ENCODE measurements around the gene IDH3B.

GRCh38 chr20:2695206-2695983 is 31.4 kb upstream of the IDH3B start:
- no peak for TF ChIP-seq JUNB (CRISPR knock-in tag; IDR thresholded peaks at IDR 0.05; ENCODE audit: borderline replicate concordance)
- no peak for TF ChIP-seq PTBP1 (IDR thresholded peaks at IDR 0.05; ENCODE audit: low read depth, low read length, poor library complexity, severe bottlenecking)
- TF ChIP-seq CHCHD3 (CRISPR knock-in tag; IDR thresholded peaks at IDR 0.05), result no peak
- TF ChIP-seq, protein P1, sequence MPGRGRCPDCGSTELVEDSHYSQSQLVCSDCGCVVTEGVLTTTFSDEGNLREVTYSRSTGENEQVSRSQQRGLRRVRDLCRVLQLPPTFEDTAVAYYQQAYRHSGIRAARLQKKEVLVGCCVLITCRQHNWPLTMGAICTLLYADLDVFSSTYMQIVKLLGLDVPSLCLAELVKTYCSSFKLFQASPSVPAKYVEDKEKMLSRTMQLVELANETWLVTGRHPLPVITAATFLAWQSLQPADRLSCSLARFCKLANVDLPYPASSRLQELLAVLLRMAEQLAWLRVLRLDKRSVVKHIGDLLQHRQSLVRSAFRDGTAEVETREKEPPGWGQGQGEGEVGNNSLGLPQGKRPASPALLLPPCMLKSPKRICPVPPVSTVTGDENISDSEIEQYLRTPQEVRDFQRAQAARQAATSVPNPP (CRISPR knock-in tag; IDR thresholded peaks at IDR 0.05), result no peak
- no peak for TF ChIP-seq RXRB (CRISPR knock-in tag; IDR thresholded peaks at IDR 0.05; ENCODE audit: borderline replicate concordance)
- TF ChIP-seq, protein P2, sequence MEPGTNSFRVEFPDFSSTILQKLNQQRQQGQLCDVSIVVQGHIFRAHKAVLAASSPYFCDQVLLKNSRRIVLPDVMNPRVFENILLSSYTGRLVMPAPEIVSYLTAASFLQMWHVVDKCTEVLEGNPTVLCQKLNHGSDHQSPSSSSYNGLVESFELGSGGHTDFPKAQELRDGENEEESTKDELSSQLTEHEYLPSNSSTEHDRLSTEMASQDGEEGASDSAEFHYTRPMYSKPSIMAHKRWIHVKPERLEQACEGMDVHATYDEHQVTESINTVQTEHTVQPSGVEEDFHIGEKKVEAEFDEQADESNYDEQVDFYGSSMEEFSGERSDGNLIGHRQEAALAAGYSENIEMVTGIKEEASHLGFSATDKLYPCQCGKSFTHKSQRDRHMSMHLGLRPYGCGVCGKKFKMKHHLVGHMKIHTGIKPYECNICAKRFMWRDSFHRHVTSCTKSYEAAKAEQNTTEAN (CRISPR knock-in tag; conservative IDR thresholded peaks at IDR 0.05), result no peak
- TF ChIP-seq ZZZ3 (CRISPR knock-in tag; IDR thresholded peaks at IDR 0.05; ENCODE audit: borderline replicate concordance), result no peak
- TF ChIP-seq ZNF709 (CRISPR knock-in tag; IDR thresholded peaks at IDR 0.05), result no peak
- TF ChIP-seq JUND (CRISPR knock-in tag; IDR thresholded peaks at IDR 0.05), result no peak
- TF ChIP-seq, protein P3, sequence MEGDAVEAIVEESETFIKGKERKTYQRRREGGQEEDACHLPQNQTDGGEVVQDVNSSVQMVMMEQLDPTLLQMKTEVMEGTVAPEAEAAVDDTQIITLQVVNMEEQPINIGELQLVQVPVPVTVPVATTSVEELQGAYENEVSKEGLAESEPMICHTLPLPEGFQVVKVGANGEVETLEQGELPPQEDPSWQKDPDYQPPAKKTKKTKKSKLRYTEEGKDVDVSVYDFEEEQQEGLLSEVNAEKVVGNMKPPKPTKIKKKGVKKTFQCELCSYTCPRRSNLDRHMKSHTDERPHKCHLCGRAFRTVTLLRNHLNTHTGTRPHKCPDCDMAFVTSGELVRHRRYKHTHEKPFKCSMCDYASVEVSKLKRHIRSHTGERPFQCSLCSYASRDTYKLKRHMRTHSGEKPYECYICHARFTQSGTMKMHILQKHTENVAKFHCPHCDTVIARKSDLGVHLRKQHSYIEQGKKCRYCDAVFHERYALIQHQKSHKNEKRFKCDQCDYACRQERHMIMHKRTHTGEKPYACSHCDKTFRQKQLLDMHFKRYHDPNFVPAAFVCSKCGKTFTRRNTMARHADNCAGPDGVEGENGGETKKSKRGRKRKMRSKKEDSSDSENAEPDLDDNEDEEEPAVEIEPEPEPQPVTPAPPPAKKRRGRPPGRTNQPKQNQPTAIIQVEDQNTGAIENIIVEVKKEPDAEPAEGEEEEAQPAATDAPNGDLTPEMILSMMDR (CRISPR knock-in tag; IDR thresholded peaks at IDR 0.05), result no peak
- TF ChIP-seq CREB1 (IDR thresholded peaks at IDR 0.05), result no peak
- no peak for TF ChIP-seq CREB1 (CRISPR knock-in tag; IDR thresholded peaks at IDR 0.05)
- TF ChIP-seq FOXM1 (CRISPR knock-in tag; IDR thresholded peaks at IDR 0.05), result no peak
- TF ChIP-seq, protein P4, sequence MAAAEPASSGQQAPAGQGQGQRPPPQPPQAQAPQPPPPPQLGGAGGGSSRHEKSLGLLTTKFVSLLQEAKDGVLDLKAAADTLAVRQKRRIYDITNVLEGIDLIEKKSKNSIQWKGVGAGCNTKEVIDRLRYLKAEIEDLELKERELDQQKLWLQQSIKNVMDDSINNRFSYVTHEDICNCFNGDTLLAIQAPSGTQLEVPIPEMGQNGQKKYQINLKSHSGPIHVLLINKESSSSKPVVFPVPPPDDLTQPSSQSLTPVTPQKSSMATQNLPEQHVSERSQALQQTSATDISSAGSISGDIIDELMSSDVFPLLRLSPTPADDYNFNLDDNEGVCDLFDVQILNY (CRISPR knock-in tag; conservative IDR thresholded peaks at IDR 0.05), result no peak

Measured in HepG2 (cell line).